HG03196 (cell line): Measurements from ENCODE around the gene NEK10.
A peak's percentile ranks its signal among the peaks of the same experiment; 100 is the strongest.

ENCODE experiments used
- ATAC-seq: cut with Tn5 transposase; IDR thresholded peaks from one replicate; pipeline ENCODE4 v1.9.1; 2021; ENCODE audit not compliant: unreplicated experiment

Gene NEK10

DNA sequence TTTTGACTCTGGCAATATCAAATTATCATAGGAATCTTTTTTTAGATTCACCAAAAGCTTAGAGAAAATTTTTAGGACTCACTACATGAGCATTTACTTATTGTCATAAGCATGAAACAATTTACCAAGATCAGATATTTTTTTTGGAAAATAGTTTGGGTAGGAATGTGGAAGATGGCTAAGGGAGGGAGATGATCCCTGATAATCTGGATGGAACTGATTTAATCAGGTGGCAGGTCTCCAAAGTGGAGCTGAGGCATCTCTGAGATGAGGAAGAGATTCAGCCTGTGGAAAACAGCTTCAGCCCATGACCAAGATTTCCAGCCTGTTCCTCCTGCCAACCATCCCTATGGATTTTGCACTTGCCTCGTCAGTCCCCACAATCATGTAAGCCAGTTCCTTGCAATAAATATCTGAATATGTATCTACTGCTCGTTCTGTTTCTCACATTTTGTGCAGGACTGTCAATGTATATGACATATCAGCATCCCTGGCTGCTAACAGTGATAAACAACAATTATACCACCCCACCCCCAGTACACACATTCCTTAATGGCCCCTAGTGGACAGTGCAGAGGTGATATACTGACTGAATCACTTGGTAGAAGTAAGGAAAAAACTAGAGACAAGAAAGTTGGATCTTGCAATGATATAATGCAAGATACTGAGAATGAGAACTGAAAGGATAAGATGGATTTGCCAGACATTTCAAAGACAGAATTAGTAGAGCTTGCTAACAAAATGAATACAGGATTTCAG lies 183.8 kb downstream of the NEK10 start:
- ATAC-seq = no peak

DNA sequence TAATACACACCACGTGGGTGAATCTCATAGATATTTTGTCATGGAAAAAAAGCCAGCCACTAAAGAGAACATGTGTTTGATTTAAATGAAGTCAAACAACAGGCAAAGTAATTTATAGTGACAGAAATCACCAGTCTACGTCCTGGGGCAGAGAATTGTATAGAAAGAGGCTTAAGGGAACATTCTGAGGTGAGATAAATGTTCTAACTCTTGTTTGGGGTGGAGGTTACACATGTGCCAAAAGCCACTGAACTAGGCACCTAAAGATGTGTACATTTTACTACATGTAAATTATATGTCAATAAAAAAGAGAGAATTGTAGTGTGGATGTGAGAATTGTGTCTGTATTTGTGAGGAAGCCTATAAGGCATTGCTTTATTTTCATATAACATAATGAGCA lies 184.9 kb downstream of the NEK10 start:
- ATAC-seq = no peak

GRCh38 chr3:27176256-27176655 lies 192.9 kb downstream of the NEK10 start:
- ATAC-seq = no peak

GRCh38 chr3:27174530-27174929 lies 194.7 kb downstream of the NEK10 start:
- ATAC-seq = no peak

GRCh38 chr3:27171113-27171512 lies 198.1 kb downstream of the NEK10 start:
- no peak for ATAC-seq

DNA sequence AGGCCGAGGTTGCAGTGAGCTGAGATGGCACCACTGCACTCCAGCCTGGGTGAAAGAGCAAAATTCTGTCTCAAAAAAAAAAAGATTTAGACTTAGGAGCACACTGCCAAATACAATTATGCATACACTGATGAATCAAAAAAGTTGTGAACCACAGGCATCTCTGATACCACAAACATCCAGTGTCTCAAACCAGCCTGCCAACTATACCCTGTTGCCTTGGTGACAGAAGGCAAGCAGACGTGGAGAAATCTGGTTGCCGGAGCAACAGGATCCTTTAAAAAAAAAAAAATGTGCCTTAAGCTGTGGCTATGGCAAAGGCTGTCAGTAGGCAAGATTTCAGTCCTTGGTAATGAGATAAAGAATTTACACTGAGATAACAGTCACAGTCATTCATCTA lies 202.3 kb downstream of the NEK10 start:
- no peak for ATAC-seq

GRCh38 chr3:27165321-27165721 lies 203.9 kb downstream of the NEK10 start:
- no peak for ATAC-seq

- no peak for ATAC-seq
Observed at GRCh38 chr3:27160779-27161287, 208.3 kb downstream of the NEK10 start.

GRCh38 chr3:27160146-27160545 lies 209.0 kb downstream of the NEK10 start:
- ATAC-seq = no peak

DNA sequence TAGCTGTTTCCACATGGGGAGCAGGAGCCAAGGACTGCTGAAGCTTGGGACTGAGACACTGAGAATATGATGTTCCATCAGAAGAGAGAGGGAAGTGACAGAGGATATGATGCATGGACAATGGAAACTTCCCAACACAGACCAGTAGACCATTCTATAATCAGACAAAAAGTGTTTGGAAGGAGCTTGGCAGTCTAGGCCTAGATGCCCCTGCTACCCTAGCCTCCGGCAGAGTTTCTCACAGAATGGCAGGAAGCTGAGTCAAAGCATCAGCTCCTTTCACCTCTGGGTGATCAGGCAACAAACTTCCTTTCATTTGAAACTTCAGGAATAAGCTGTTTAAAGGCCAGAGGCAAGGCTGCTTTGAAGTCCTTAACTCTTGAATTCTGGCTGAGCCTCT lies 222.0 kb downstream of the NEK10 start:
- ATAC-seq = no peak

DNA sequence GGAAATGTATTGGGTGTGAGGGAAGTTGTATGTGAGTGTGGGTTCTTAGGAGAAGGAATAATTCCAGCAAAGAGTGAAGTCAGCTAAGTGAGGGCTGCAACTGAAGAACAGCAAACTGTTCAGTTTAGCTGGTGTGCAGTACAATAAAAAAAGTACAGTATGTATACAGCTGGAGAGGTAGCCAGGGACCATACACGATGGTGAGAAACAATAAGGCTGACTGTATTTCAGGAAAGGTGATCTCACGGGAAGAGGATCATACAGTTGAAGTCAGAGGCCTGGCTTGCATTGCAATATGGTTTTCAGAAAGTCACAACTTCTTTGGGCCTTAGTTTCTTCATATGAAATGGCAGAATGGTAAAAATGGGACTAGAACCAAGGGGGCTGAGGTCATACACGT lies 222.4 kb downstream of the NEK10 start:
- ATAC-seq = no peak

- no peak for ATAC-seq
Observed at GRCh38 chr3:27145719-27146118, 223.5 kb downstream of the NEK10 start.

DNA sequence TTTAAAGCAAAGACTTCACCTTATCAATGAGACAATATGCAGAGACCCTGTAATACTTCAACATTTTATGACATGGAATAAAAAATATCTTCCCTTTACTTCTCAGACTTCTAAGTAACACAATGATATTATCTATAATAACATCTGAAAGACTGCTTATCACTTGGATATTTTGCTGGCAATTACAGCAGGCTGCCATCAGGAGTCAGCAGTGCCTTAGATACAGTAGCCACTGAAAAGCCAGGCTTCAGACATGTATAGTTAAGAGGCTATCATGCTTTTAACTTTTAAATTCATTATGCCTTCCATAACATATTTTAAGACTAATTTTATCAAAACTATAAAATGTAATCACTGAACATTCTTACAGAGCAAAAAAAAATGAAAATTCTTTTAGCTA lies 227.5 kb downstream of the NEK10 start:
- ATAC-seq = no peak

DNA sequence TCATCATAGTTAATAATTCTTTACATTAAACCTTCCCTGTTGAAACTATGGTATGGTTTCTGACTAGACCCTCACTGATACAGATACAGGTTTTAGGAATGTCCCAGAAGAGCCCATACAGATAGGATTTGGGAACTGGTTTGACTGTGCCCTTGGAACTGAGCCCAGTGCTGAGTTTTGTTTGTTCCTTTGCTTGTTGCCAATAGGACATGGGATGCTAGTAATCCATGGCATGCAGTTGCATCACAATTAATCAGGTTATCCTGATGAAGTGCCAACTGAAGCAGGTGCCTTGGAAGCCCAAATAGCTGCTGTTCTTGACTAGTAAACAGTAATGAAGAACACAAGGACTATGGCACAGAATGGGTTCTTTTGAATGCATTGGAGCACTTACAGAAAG lies 230.6 kb downstream of the NEK10 start:
- no peak for ATAC-seq

DNA sequence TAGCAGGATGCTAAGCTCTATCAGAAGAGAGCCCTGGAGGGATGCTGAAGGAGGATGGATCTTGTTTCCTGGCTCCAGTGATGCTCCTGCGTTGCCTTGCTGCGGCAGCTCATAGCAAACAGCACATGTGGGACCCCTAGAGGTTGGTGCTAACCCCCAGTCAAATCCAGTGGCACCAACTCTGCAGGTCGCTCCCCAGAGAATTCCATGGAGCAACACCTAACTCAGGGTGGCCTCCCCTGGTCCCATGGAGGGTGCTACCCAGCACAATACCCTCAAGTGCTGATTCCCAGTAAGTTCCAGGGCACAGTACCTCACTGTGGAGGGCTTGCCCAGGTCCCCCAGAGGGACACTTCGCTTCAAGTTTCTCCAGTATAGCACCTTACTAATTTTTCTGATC lies 231.2 kb downstream of the NEK10 start:
- no peak for ATAC-seq

GRCh38 chr3:27134171-27134796 lies 234.9 kb downstream of the NEK10 start:
- peak; percentile 86 for ATAC-seq

- no peak for ATAC-seq
Observed at GRCh38 chr3:27133060-27133459, 236.1 kb downstream of the NEK10 start.

- ATAC-seq = no peak
Observed at GRCh38 chr3:27130796-27131195, 238.4 kb downstream of the NEK10 start.

DNA sequence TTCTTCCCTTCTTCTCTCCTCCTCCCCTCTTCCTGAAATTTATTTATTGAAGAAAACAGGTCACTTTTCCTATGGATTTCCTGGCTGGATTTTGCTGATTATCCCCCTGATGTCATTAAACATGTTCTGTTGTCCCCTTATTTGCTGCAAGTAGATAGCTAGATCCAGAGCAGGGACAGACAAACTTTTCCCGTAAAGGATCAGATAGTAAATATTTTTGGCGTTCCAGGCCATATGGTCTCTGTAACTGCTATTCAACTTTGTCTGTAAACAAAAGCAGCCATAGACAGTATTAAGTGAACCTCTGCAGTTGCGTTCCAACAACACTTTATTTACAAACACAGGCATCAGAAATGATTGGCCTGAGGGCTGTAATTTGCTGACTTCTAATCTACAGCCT lies 241.3 kb downstream of the NEK10 start:
- ATAC-seq = no peak

GRCh38 chr3:27127195-27127594 lies 242.0 kb downstream of the NEK10 start:
- no peak for ATAC-seq

DNA sequence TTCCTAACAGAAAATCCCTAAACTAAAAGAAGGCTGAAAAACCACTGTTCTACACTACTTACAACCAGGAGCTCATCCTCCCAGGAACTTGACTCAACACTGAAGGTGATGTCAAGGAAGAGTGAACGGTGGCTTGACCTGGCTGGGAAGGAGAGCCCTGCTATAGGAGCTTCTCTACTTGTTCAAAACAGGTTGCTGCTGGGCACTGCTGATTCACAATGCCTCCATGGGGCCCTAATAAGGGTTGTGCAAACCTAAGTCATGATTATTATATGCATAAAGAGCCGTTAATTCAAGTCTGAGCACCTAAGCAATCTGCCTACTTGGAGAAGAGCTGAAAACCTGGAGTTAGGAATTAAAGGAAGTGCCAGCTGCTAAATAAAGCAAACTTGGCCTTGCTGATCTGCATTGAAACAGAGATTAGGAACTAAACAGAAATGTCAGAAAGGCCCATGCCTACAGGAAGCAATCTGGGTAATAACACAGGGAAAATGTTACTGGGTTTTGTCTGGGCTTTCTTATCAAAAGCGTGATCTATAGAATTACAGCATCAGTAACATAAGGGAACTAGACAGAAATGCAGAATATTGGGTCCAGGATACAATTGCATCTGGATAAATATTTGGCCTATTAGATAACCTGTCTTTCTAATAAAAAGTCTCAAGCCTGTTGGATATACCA lies 243.2 kb downstream of the NEK10 start:
- no peak for ATAC-seq

DNA sequence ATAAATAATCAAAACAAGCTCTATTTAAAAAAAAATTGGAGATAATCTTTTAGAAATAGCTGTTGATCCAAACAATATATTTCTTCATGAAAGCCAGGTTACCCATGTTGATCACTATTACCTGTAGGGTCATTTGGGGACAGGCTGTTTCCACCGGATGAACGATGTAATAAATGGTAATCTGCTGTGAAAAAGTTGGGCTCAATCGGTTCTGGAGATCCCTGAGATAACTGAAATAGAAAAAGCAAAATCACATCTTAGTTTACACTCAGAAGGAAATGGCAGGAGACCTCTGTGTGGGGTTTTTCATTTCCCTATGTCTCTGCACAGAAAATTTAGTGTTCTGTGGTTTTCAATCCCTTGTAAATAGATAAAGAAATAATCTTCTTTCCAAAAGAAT lies 249.5 kb downstream of the NEK10 start:
- ATAC-seq = no peak
